ENCODE measurements around the gene SIK2.

SIK2 gene

DNA sequence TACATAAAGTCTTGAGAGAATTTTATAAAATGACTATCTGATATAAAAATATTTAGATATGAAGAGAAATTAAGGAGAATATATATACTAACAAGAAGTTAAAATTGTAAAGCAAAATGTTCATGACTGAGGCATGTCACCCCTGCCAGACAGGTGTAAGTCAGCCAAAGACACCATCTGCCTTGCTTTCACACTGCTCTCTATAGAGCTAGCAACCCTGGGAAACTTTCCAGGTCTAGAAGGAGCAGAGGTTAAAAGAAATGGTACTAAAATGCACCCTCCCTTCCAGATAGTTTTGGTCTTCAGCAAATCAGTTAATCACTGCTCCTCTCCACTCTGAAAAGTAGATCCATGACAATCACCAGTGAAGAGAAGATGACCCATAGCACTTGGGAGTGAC lies 147.4 kb downstream of the SIK2 start:
- TF ChIP-seq, protein P1, sequence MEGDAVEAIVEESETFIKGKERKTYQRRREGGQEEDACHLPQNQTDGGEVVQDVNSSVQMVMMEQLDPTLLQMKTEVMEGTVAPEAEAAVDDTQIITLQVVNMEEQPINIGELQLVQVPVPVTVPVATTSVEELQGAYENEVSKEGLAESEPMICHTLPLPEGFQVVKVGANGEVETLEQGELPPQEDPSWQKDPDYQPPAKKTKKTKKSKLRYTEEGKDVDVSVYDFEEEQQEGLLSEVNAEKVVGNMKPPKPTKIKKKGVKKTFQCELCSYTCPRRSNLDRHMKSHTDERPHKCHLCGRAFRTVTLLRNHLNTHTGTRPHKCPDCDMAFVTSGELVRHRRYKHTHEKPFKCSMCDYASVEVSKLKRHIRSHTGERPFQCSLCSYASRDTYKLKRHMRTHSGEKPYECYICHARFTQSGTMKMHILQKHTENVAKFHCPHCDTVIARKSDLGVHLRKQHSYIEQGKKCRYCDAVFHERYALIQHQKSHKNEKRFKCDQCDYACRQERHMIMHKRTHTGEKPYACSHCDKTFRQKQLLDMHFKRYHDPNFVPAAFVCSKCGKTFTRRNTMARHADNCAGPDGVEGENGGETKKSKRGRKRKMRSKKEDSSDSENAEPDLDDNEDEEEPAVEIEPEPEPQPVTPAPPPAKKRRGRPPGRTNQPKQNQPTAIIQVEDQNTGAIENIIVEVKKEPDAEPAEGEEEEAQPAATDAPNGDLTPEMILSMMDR (IDR thresholded peaks at IDR 0.05; ENCODE audit: borderline replicate concordance, insufficient read depth, low read depth, low read length) = no peak
- no peak overlapping the region for H3K4me3 ChIP-seq (ENCODE audit: low read depth, low read length)

DNA sequence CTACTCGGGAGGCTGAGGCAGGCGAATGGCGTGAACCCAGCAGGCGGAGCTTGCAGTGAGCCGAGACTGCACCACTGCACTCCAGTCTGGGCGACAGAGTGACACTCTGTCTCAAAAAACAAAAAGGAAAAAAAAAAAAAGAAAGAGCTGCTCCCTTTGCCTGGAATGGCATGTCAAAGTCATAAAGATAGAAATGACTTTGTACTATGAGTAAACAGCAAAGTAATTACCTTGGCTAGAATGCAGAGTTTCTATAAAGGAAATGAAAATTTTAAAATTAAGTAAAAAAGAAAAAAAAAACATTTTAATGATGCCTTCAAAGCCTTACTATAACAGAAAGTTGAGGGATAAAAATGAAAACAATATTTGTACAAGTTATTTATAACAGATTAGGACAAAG lies 153.8 kb downstream of the SIK2 start:
- TF ChIP-seq, protein P1 (IDR thresholded peaks at IDR 0.05; ENCODE audit: borderline replicate concordance, insufficient read depth, low read depth, low read length) = no peak

DNA sequence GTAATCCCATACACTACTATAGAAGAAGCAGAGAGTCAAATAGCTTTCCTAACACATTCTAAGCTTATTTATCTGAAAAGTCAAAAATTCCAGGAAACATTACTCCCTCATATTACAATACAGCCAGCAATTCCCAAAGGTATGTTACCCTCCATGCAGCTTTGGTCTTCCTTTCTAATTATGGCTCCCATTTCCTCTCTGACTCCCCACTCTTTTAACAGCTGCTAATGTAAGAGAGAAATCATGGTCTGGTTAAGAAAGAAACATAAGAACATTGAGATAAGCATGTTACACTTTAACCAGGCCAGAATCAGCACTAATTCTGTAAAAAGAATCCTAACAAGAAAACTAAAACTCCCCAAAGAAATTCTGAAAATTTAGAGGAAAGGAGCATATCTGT lies 157.1 kb downstream of the SIK2 start:
- TF ChIP-seq, protein P1 (IDR thresholded peaks at IDR 0.05; ENCODE audit: borderline replicate concordance, insufficient read depth, low read depth, low read length) = no peak
- H3K4me3 ChIP-seq (ENCODE audit: low read depth, low read length) = no peak overlapping the region

More for the DNA sequence above, 153.8 kb downstream of the SIK2 start:
- H3K4me3 ChIP-seq (ENCODE audit: low read depth, low read length) = no peak overlapping the region

DNA sequence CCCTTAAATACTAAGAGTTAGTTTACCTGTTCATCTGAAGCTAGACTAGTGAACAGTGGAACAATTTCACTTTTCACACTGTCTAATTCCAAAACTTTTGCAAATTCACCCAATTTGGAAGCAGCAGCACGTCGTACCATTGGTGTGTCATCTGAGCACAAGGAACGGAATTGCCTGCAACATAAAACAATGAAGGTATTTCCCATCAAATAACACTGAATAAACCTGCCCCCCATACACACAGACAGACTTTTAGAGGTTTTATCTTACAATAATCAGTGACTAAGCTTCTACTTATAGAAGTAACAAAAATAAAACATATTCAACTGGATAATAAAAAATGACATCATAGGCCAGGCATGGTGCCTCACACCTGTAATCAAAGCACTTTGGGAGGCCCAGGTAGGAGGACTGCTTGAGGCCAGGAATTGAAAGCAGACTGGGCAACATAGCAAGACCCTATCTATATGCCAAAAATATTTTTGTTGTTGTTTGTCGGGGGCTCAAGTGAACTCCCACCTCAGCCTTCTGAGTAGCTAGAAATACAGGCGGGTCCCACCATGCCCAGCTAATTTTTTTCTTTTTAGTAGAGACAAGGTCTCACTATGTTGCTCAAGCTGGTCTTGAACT lies 157.6 kb downstream of the SIK2 start:
- TF ChIP-seq, protein P1 (IDR thresholded peaks at IDR 0.05; ENCODE audit: borderline replicate concordance, insufficient read depth, low read depth, low read length) = no peak
- no peak overlapping the region for H3K4me3 ChIP-seq (ENCODE audit: low read depth, low read length)

DNA sequence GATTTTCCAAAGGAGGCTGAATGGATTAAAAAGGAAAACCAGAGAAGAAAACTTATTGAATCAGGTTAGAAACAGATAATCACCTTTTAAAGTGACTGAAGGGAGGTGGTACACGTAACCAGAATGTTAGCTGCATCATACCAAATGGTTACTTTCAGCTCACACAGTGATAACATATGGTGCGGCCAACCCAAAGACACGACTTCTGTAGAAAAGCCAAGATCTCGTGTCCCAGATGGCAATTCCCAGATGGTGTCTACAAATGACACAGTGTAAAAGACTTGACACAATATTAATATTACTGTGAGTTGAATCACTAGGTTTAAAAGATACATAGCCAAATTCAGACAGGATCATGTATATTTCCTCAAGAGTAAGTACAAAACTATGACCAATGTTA lies 158.8 kb downstream of the SIK2 start:
- TF ChIP-seq, protein P1 (IDR thresholded peaks at IDR 0.05; ENCODE audit: borderline replicate concordance, insufficient read depth, low read depth, low read length) = no peak
- H3K4me3 ChIP-seq (ENCODE audit: low read depth, low read length) = no peak overlapping the region

DNA sequence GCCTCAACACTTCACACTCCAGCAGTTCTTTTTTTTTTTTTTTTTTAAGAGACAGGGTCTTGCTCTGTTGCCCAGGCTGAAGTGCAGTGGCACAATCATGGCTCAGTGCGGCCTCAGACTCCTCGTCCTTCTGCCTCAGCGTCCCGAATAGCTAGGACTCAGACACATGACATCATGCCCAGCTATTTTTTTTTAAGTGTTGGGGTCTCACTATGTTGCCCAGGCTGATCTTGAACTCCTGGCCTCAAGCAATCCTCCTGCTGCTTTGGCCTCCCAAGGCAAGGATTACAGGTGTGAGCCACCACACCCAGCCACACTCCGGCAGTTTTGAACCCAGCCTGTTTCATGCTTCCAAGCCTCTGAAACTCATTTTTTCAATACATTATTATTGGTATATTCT lies 160.3 kb downstream of the SIK2 start:
- TF ChIP-seq, protein P1 (IDR thresholded peaks at IDR 0.05; ENCODE audit: borderline replicate concordance, insufficient read depth, low read depth, low read length) = no peak
- H3K4me3 ChIP-seq (ENCODE audit: low read depth, low read length) = no peak overlapping the region

DNA sequence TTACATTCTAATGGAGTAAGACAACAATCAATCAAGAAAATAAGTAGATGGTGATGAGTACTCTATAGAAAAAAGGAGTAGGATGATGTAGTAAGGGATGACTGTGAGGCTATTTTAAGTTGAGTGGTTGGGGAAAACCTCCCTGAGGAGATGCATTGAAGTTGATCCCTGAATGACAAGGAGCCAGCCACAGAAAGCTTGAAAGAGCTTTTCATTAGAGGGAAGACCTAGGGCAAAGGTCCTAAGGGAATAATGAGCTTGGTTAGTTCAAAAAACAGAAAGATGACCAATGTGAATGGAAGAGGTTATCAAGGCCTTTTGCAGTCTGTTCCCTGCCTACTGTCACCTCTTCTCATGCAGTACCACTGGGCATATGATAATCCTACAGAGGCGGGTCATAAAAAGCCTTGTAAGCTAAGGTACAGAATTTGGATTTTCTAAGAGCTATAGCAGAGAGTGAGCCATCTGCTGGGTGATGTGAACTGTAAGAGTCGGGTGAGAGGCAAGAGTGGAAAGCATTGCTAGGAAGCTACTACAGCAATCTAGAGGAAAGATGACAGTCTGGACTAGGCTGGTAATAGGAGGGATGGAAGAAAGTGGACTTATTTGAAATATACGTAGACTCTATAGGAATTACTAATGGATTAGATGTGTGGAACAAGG lies 160.9 kb downstream of the SIK2 start:
- no peak overlapping the region for H3K4me3 ChIP-seq (ENCODE audit: low read depth, low read length)
- TF ChIP-seq, protein P1 (IDR thresholded peaks at IDR 0.05; ENCODE audit: borderline replicate concordance, insufficient read depth, low read depth, low read length) = no peak
